GM12872 (cell line): ENCODE data around the gene AGTR1.

Experiments used
- CTCF ChIP-seq: IDR thresholded peaks from 3 replicates; pipeline ENCODE4 v1.5.1; 2011; ENCODE audit warnings: low read depth, mild to moderate bottlenecking, low read length, moderate library complexity; ENCODE audit not compliant: insufficient read depth

The AGTR1 gene

GRCh38 chr3:148759430-148759829 is 61.7 kb downstream of the AGTR1 start:
- TF ChIP-seq CTCF: no peak

GRCh38 chr3:148763156-148763680 is 65.5 kb downstream of the AGTR1 start:
- TF ChIP-seq CTCF: no peak

- TF ChIP-seq CTCF: no peak
Observed at GRCh38 chr3:148763986-148764935, 66.6 kb downstream of the AGTR1 start.

GRCh38 chr3:148772361-148772760 is 74.7 kb downstream of the AGTR1 start:
- TF ChIP-seq CTCF: no peak

GRCh38 chr3:148772835-148773234 is 75.1 kb downstream of the AGTR1 start:
- TF ChIP-seq CTCF: no peak

GRCh38 chr3:148773805-148774204 is 76.1 kb downstream of the AGTR1 start:
- TF ChIP-seq CTCF: no peak

GRCh38 chr3:148778926-148779325 is 81.2 kb downstream of the AGTR1 start:
- TF ChIP-seq CTCF: no peak
